NCI-H748 treated with DMSO at 0.1 percent for 48 hours (cell line): ENCODE measurements around the gene CDK2.
"Not testable (repeated sequence)": the region's sequence is repeated elsewhere in the genome, so short reads cannot be mapped to it uniquely, and the experiment has no call there.

Experiments
- DNase-seq: peaks from one replicate; lab custom pipeline; 2025; lab: John Stamatoyannopoulos, UW

CDK2 gene

GRCh38 chr12:55966408-55967281, at the start of gene CDK2:
Gene CDK2, plus strand, starts transcription at chr12:55966830. Its CDS starts 179 bp downstream, at chr12:55967009.
- DNase-seq = peak; percentile 71

GRCh38 chr12:55919032-55919431, 47.6 kb upstream of the CDK2 start:
- DNase-seq = not testable (repeated sequence)

DNA sequence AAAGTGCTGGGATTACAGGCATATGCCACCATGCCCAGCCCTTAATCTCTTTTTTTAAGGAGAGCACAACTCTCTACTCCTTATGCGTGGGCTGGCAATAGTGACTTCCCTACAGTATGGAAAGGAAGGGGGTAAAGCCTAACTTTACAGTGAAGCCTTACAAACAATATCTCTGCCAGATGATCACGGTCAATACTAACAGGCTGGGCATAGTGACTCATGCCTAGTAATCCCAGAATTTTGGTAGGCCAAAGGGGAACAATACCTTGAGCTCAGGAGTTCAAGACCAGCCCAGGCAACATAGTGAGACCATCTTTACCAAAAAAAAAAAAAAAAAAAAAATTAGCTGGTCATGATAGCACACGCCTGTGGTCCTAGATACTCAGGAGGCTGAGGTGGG, 44.5 kb upstream of the CDK2 start:
- DNase-seq = no peak

DNA sequence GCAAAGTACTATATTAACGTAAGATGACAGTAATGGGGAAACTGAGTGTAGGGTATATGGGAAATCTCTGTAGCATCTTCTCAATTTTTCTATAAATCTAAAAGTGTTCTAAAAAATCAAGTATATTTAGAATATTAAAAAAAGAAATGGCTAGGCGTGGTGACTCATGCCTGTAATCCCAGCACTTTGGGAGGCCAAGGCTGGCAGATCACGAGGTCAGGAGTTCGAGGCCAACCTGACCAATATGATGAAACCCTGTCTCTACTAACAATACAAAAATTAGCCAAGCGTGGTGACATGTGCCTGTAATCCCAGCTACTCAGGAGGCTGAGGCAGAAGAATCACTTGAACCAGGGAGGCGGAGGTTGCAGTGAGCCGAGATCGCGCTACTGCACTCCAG, 43.0 kb upstream of the CDK2 start:
- DNase-seq = not testable (repeated sequence)

GRCh38 chr12:55925371-55925770, 41.3 kb upstream of the CDK2 start:
- no peak for DNase-seq

GRCh38 chr12:55925870-55926737, 40.5 kb upstream of the CDK2 start:
- DNase-seq = peak; percentile 17

DNA sequence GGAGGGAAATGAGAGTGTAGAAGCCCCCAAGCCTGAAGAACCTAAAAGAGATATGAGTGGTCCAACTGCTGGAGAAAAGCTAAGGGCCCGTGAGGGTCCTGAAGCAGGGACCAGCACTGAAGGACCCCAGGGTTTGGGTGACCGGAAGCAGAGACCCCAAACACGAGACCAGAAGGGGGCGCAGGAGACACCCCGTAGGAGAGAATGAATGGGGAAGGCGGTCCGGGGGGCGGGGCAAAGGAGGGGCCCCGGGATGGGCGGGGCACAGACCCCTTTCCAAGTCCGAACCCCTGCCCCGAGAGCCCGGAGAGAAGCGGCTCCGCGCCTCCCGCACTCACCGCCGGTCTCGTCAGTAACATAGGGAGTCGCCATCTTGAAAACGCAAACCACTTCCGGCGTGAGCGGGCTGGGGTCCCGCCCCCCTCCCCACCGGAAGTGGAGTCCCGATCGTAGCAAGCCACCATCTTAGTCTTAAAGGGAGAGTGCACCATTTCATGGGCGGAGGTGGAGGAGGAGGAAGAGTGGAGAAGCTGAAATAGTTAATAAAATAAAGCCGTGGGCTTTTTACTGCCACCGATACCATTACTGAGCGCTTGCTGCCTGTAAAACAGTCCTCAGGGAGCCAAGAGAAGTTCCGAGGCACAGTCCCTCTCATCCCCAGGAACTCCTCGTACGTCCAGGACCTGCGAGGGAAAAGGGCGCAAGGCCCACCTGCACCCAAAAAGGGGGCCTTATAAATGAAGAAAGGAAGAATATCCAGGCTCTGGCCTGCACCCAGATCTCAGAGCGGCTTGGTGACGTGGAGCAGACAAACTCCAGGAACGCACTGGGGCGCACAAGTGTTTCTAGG, 39.7 kb upstream of the CDK2 start:
- DNase-seq = peak; percentile 84

DNA sequence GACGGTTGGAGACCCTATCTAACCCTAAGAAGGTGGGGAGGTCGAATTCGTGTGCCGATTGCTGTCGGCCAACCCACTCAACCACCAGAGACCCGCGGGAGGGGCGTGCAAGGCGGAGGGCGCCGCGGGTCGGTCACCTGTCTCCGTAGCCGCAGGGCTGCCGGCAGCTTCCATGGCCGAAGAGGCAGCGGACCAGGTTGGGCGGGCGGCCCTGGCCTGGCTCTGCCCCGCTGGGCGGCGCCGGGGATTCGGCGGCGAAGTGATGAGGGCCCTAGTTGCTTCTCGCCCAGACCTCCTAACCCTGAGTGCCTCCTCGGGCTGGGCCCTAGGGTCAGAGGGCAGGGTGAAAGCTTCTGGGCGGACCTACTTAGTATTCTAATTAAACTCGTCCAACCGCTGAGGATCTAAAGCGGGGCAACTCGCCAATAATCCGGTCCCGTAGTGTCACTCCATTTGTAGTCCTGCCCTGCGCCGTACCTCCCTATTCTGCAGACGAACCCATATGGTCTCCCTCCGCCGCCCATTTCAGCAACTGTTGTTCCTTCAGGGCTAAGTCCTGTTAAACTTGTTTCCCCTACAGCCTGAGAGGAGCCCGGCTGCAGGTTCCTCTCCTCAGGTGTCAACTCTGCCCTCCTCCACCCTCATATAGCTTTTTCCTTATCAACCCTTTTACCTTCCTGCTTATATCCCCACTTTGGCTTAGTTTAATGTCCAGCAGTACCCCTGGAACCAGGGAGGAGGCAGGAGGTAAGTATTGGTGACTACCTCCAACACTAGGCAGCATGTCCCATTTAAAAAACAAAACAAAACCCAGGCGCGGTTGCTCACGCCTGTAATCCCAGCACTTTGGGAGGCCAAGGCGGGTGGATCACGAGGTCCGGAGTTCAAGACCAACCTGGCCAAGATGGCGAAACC, 38.8 kb upstream of the CDK2 start, which contains the start of gene PYM1:
PYM1 (minus strand) TSS at position 307 of the 915 bp plus-strand sequence; CDS start at position 174, 133 bp downstream.
- DNase-seq = peak; percentile 47

- no peak for DNase-seq
Measured at GRCh38 chr12:55929306-55929791, 37.3 kb upstream of the CDK2 start.

DNA sequence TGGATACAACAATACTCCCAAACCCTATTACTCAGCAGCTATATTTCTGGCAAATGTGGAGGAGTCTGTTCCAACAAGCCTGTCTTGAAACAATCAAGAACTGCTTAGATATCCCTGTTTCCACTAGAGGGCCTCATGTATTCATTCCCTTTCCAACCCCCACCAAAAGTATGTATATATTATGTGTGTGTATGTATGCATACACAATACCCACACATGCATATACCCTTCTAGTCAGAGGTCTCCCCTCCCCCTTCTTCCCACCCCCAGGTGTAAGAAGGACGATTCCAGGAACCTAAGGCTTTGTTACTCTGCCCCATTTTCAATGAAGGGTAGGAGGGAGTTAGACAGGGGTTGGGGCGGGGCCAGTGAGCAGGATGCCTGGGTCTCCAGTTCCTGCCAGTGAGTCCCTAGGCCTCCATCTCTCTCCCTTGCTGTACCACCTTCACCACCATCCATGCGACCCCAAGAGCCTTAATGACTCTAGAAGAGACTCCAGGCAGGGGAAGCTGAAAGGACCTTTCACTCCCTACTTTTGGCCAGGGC, 35.8 kb upstream of the CDK2 start, which contains the start of gene DGKA:
DGKA (plus strand) TSS at position 392 of the 546 bp plus-strand sequence. CDS start 5,342 bp downstream, outside the sequence.
- DNase-seq = peak; percentile 65

DNA sequence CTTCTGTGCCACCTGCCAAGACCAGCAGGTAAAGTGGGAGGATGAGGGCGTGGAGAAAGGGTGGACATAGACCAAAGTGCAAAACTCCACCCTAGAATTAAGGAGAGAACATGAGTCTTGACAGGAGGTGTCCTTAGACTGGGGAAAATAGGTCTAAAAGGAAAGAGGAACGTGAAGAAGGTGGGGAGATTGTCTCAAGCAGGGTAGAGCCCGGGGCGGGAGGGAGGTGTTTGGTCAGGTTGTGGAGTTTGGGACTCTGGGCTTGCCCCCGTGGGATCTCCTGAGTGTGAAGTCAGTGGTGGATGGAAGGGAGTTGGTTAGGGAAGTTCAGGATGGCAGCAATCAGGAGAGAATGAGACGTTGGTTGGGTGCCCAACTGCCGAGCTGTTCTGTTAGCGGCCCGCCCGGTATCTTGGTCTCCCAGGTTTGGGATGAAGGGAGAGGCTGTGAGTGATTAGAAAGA, 35.3 kb upstream of the CDK2 start:
- no peak for DNase-seq

GRCh38 chr12:55931780-55932550, 34.7 kb upstream of the CDK2 start:
- no peak for DNase-seq

DNA sequence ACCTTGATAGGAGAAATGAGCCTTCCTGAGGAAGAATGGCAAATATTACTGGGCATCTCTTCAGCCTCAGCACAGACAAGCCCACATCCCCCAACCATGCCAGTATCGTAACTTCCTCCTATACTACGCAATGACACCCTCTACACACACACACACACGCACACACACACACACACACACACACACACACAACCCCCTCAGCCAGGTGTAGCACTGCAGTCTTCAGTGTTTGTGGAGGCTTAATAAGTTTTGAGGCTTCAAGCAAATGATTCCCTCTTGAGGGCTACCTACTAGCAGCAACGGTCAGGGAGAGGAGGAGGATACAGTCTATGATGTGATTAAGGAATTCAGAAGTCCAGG, 34.1 kb upstream of the CDK2 start:
- peak; percentile 13 for DNase-seq

GRCh38 chr12:55933169-55933798, 33.3 kb upstream of the CDK2 start:
- no peak for DNase-seq

DNA sequence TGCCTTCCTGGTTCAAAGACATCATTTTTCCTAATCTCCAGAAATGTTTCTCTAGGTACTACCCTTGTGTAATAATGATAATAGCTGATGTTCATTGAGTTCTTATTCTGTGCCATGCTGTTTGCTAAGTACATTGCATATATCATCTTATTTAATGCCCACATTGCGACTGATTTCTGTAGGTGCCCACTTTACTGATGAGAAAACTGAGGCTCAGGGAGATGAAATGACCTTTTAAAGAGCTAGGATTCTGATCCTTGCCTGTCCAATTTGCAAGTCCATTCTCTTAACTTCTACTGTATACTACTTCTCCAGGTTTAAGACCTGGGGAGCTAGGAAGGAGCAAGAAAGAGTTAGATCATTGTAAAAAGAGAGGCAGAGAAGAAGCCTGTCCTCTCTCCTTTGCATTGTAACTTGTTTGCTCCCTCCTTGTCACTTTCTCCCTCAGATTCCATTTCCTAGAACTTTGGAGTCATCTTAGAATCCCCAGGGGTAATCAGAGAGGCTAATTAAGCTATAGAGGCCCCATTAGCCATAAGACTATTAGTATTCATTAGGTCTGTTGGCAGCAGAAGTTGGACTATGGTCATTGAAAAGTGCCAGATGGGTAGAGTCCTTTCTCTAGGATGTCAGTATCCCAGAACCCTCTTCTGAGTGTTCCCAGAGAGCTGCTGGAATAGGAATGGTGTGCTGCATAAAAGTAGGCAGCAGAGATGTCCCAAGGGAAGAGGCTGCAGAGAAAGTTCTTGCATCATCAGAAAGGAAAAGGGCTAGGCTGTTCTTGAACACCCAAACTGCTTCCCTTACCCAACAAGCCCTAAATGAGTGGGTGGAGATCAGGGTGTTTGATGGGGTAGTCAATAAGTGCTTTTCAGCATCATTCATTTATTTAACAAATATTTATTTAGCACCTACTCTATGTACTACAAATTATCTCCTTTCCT, 32.6 kb upstream of the CDK2 start:
- no peak for DNase-seq

- no peak for DNase-seq
Measured at GRCh38 chr12:55934773-55935172, 31.9 kb upstream of the CDK2 start.

- no peak for DNase-seq
Measured at GRCh38 chr12:55935738-55936151, 30.9 kb upstream of the CDK2 start.

- DNase-seq = no peak
Measured at GRCh38 chr12:55937981-55938380, 28.6 kb upstream of the CDK2 start.
